Large intestine (tissue), 3 donors: Measurements from ENCODE around the gene HES6. TPM values are rescaled to one million over a fixed set of nuclear protein-coding genes. Genes with fewer than 3 reads are reported as not detected.
"Not testable (repeated sequence)": the region's sequence is repeated elsewhere in the genome, so short reads cannot be mapped to it uniquely, and the experiment has no call there.

ENCODE experiments used
- DNase-seq, 2 donors: peaks; one replicate each; pipeline versions ENCODE4 v3.0.0 to v3.0.0-alpha.2; 2013
- H3K27ac ChIP-seq: one replicate; pipeline ENCODE4 v1.5.1; 2013; ENCODE audit warnings: low read length
- H3K27me3 ChIP-seq: 2 replicates; pipeline ENCODE4 v1.6.1; 2013; ENCODE audit warnings: low read length; ENCODE audit not compliant: control insufficient read depth, insufficient read depth
- H3K36me3 ChIP-seq: 2 replicates; pipeline ENCODE4 v1.6.1; 2013; ENCODE audit warnings: low read length; ENCODE audit not compliant: control insufficient read depth, insufficient read depth
- H3K4me1 ChIP-seq: one replicate; pipeline ENCODE4 v1.6.1; 2013; ENCODE audit warnings: low read length; ENCODE audit not compliant: control insufficient read depth, insufficient read depth
- H3K4me3 ChIP-seq: one replicate; pipeline ENCODE4 v1.5.1; 2013; ENCODE audit warnings: low read length
- H3K9me3 ChIP-seq: one replicate; pipeline ENCODE4 v1.6.1; 2013; ENCODE audit warnings: mild to moderate bottlenecking, low read depth, low read length, moderate library complexity; ENCODE audit not compliant: control insufficient read depth
- WGBS: methylation state at CpG from one replicate; pipeline ENCODE4 v1.1.5; 2013; ENCODE audit warnings: low lambda C conversion rate; ENCODE audit not compliant: insufficient coverage; 5-methylcytosine and 5-hydroxymethylcytosine counted together
- polyA plus RNA-seq: library from polyadenylated mRNA; unstranded; fragments of 120-200 nt; gene quantifications from one replicate; pipeline ENCODE4 v1.2.1, GENCODE V29; 2013

The HES6 gene
- polyA plus RNA-seq, 1 donor, result 24.4 TPM

GRCh38 chr2:238273433-238273832 is 33.6 kb upstream of the HES6 start:
- DNase-seq, H3K27me3 ChIP-seq, H3K4me3 ChIP-seq, H3K9me3 ChIP-seq: not testable (repeated sequence)
- Histone ChIP-seq H3K27ac (peak overlapping the region; percentile 88), H3K36me3 (peaks cover 73% of the 10 kb centered on the region), H3K4me1 (peaks cover 25% of the 10 kb centered on the region)
- WGBS, result 100% methylated on average over 2 of the region's 10 CpGs

GRCh38 chr2:238272156-238272555 is 32.3 kb upstream of the HES6 start:
- no peak overlapping the region for H3K27ac ChIP-seq
- H3K9me3 ChIP-seq, result no peaks in the 10 kb centered on the region
- H3K36me3 ChIP-seq, result peaks cover 80% of the 10 kb centered on the region
- DNase-seq, result no peak
- no peak overlapping the region for H3K4me3 ChIP-seq
- no CpG with 5 or more reads among the region's 4 CpGs for WGBS
- H3K4me1 ChIP-seq, result peaks cover 25% of the 10 kb centered on the region
- no peaks in the 10 kb centered on the region for H3K27me3 ChIP-seq

- not testable (repeated sequence) for H3K9me3 ChIP-seq, DNase-seq, H3K27me3 ChIP-seq, H3K4me3 ChIP-seq, H3K27ac ChIP-seq
- no CpG with 5 or more reads among the region's 8 CpGs for WGBS
- H3K4me1 ChIP-seq, result peaks cover 25% of the 10 kb centered on the region
- H3K36me3 ChIP-seq, result peaks cover 82% of the 10 kb centered on the region
These were observed 31.8 kb upstream of the HES6 start for GRCh38 chr2:238271686-238272085.

- no CpG with 5 or more reads among the region's 13 CpGs for WGBS
- peaks cover 80% of the 10 kb centered on the region for H3K36me3 ChIP-seq
- no peaks in the 10 kb centered on the region for H3K27me3 ChIP-seq
- H3K9me3 ChIP-seq, result no peaks in the 10 kb centered on the region
- no peak for DNase-seq
- no peak overlapping the region for H3K4me3 ChIP-seq
- H3K4me1 ChIP-seq, result peaks cover 25% of the 10 kb centered on the region
- H3K27ac ChIP-seq, result no peak overlapping the region
These were observed 31.3 kb upstream of the HES6 start for GRCh38 chr2:238271061-238271554.

GRCh38 chr2:238270606-238271005 is 30.8 kb upstream of the HES6 start:
- H3K36me3 ChIP-seq, result peaks cover 78% of the 10 kb centered on the region

GRCh38 chr2:238269741-238270140 is 29.9 kb upstream of the HES6 start:
- no CpG with 5 or more reads among the region's 6 CpGs for WGBS
- H3K27ac ChIP-seq, result no peak overlapping the region
- H3K4me1 ChIP-seq, result peaks cover 16% of the 10 kb centered on the region
- DNase-seq, result no peak
- H3K36me3 ChIP-seq, result peaks cover 77% of the 10 kb centered on the region
- H3K27me3 ChIP-seq, result no peaks in the 10 kb centered on the region
- no peak overlapping the region for H3K4me3 ChIP-seq
- H3K9me3 ChIP-seq, result no peaks in the 10 kb centered on the region

More at GRCh38 chr2:238270606-238271005, 30.8 kb upstream of the HES6 start:
- no peak overlapping the region for H3K27ac ChIP-seq
- no peaks in the 10 kb centered on the region for H3K27me3 ChIP-seq
- no peak overlapping the region for H3K4me3 ChIP-seq
- WGBS, result no CpG with 5 or more reads among the region's 9 CpGs
- H3K9me3 ChIP-seq, result no peaks in the 10 kb centered on the region
- no peak for DNase-seq
- peaks cover 24% of the 10 kb centered on the region for H3K4me1 ChIP-seq

- Histone ChIP-seq H3K4me3 (no peak overlapping the region), H3K9me3 (no peaks in the 10 kb centered on the region), H3K36me3 (peaks cover 78% of the 10 kb centered on the region), H3K27me3 (no peaks in the 10 kb centered on the region), H3K27ac (no peak overlapping the region), H3K4me1 (peaks cover 9% of the 10 kb centered on the region)
- WGBS, result no CpG with 5 or more reads among the region's 20 CpGs
- no peak for DNase-seq
These were observed 28.2 kb upstream of the HES6 start for GRCh38 chr2:238267884-238268680.

- H3K36me3 ChIP-seq, result peaks cover 76% of the 10 kb centered on the region
- H3K4me3 ChIP-seq, result no peak overlapping the region
- H3K27me3 ChIP-seq, result no peaks in the 10 kb centered on the region
- H3K9me3 ChIP-seq, result no peaks in the 10 kb centered on the region
- DNase-seq, result no peak
- peaks cover 15% of the 10 kb centered on the region for H3K4me1 ChIP-seq
- no peak overlapping the region for H3K27ac ChIP-seq
- no CpG with 5 or more reads among the region's 1 CpG for WGBS
These were observed 27.5 kb upstream of the HES6 start for GRCh38 chr2:238267341-238267710.

GRCh38 chr2:238265605-238266004 is 25.8 kb upstream of the HES6 start:
- no peak overlapping the region for H3K4me3 ChIP-seq
- H3K27ac ChIP-seq, result no peak overlapping the region
- WGBS, result 100% methylated on average over 3 of the region's 11 CpGs
- peaks cover 29% of the 10 kb centered on the region for H3K4me1 ChIP-seq
- no peaks in the 10 kb centered on the region for H3K27me3 ChIP-seq
- no peaks in the 10 kb centered on the region for H3K9me3 ChIP-seq
- H3K36me3 ChIP-seq, result peaks cover 70% of the 10 kb centered on the region
- no peak for DNase-seq

- no peaks in the 10 kb centered on the region for H3K27me3 ChIP-seq
- H3K27ac ChIP-seq, result peak overlapping the region; percentile 23
- no peak for DNase-seq
- no peaks in the 10 kb centered on the region for H3K9me3 ChIP-seq
- H3K4me3 ChIP-seq, result no peak overlapping the region
- no CpG with 5 or more reads among the region's 4 CpGs for WGBS
- peaks cover 33% of the 10 kb centered on the region for H3K4me1 ChIP-seq
- peaks cover 65% of the 10 kb centered on the region for H3K36me3 ChIP-seq
These were observed 24.2 kb upstream of the HES6 start for GRCh38 chr2:238264072-238264460.
